AG08395 (cell line): Measurements from ENCODE around the gene SHPK.

ENCODE experiments used
- DNase-seq: peaks from one replicate; pipeline ENCODE4 v3.0.0; 2012; ENCODE audit warnings: mixed read lengths, low spot score

The SHPK gene

DNA sequence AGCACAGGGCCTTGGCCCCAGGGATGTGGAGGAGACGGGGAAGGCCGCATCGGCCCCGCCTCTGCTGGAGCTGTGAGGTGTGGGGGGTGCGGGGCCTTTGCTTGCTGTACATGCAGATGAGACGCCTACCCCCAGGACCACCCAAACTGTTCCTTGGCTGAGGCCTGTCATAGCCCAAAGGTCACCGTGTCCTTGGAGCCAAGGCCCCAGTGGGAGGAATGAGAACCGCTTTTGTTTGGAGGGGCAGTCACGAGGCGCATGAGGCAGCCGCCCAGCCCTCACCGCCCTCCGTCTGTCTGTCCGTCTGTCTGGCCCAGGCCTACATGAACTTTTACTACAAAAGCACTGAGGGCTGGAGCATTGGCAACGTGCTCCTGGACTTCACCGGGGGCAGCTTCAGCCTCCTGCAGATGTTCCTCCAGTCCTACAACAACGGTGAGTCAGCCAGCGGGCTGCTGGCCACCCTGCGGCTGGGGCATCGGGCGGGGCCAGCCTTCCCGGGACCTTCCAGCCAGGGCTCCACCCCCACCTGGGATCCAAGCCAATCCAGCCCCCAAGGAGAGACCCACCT, 23.6 kb upstream of the SHPK start:
- DNase-seq = peak; percentile 95

DNA sequence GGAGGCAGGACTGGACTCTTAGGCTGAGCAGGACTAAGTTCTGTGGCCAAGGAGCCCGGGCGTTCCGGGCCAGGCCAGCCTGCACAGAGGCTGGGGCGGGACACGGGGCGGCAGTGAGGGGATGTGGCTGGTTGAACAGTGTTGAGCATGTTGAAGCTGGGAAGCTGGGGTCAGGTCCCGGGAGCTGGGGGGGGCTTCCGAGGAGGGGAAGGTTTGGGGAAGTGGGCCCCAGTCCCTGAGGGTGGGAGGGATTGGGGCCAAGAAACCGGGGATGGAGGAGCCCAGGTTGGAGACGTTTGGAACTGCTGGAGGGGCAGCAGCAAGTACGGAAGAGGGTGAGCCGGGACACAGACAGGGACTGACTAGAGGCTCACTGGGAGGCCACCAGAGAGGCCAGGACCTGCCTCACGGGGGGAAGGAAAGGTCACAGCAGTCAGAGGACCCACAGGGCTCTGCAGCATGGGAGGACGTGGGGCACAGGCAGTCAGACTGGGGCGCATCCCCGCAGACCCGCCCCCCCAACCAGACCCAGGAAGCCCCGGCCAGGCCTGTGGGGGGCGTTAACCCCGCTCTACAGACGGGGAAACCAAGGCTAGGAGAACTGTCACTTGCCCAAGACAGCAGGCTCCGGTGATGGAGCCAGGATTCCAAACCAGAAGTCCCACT, 22.9 kb upstream of the SHPK start:
- DNase-seq = no peak

DNA sequence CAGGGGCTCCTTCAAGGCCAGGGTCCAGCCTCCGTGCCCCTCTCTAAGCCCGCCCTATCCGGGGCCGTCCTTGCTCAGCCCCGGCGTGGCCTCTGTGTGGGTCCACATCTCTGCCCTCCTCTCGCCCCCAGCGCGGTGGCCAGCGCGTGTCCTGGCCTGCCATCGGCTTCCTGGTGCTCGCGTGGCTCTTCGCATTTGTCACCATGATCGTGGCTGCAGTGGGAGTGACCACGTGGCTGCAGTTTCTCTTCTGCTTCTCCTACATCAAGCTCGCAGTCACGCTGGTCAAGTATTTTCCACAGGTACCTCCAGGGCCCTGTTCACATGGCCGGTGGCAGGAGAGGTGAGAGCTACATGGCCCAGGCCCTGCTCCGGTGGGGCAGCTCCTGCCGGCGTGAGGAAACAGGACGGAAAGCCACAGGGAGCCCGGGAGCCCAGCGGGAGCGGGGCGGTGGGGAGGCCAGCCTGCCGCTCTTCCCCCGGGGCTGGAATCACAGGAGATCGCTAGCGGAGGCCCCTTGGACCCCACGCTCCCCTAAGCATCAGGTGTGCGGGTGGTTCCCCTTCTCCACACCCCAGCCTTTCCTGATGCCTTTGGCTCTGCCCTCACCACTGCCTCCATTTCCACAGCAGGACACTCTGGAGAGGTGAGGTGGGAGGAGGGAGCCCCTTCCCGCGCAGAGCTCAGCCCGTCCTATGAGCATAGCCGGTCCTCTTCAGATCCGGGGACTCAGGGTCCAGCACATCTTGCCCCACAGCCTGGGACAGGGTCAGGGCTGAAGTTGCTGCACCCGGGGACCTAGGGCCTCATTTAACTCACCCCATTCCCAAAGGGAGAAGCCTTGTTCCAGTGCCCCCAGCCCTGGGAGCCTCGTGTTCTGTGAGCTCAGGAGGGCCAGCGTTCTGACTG, 22.1 kb upstream of the SHPK start:
- DNase-seq = no peak

DNA sequence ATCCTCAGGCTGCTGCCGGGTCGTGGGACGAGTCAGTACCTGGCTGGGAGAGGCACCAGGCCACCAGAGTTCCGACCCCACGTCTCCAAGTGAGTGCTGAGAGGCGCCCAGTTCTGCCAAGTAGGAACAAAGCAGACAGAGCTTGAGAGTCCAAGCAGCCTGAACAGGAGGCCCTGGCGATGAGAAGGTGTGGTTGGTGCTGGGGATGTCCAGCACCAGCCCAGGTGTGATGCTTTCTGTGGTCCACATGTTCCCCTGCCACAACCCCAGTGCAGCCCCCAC, 21.5 kb upstream of the SHPK start:
- no peak for DNase-seq

DNA sequence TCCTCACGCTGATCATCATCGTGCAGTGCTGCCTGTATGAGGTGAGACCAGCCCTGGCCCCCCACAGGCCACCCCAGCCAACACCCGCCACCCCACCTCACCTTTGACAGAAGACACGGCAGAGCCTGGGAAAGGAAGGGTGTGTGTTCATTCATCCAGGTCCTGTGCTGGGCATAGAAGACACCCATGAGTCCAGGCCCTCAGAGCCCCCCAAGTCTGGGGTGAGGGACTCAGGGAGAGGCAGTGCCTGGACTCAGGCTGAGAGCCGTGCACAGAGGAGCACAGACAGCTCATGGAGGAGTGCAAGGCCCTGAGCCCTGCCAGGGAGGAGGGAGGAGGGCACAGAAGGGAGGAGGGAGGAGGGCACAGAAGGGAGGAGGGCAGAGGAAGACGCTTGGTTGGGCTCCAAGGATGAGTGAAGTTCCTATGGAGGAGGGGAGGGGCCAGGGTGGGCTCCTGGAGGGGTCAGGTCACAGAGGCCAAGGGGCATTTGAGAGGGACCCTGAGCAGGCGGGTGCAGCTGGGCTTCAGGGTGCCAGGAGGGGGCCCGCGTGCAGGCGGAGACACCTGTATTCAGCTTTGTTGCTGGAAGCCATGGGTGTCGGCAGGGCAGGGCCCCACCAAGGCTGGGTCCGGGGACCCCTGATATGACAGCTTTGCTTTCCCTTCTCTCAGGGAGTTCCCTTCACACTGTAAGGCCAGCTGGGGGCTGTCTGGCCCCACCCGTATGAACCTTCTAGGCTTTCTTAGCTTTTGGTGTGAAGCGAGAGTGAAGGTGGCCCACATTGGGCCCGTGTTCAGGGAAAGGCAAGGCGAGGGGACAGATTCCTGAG, 20.9 kb upstream of the SHPK start:
- DNase-seq = no peak

DNA sequence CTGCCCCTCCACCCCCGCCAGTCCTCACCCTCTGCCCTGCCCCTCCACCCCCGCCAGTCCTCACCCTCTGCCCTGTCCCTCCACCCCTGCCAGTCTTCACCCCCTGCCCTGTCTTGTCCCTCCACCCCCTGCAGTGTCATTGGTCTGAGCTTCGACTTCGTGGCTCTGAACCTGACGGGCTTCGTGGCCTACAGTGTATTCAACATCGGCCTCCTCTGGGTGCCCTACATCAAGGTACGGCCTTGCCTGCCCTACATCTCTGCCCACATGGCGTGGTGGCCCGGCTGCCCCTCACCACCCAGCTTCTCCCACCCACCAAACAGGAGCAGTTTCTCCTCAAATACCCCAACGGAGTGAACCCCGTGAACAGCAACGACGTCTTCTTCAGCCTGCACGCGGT, 20.3 kb upstream of the SHPK start:
- DNase-seq = no peak

DNA sequence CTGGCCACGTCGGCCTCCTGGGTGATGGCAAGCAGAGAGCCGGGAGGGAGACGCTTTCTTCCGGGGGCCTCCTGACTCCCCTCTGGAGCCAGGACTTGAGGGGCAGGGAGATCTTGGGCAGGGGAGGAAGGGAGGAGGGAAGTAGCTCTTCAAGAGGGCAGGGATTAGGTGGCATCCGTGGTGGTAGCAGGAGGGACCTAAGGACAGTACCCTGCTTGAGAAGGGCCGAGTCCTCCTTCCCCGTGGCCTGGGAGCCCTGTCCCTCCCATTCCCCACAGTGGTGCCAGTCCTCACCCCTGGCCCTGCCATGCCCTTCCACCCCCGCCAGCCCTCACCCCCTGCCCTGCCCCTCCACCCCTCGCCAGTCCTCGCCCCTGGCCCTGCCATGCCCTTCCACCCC, 19.7 kb upstream of the SHPK start:
- DNase-seq = no peak

DNA sequence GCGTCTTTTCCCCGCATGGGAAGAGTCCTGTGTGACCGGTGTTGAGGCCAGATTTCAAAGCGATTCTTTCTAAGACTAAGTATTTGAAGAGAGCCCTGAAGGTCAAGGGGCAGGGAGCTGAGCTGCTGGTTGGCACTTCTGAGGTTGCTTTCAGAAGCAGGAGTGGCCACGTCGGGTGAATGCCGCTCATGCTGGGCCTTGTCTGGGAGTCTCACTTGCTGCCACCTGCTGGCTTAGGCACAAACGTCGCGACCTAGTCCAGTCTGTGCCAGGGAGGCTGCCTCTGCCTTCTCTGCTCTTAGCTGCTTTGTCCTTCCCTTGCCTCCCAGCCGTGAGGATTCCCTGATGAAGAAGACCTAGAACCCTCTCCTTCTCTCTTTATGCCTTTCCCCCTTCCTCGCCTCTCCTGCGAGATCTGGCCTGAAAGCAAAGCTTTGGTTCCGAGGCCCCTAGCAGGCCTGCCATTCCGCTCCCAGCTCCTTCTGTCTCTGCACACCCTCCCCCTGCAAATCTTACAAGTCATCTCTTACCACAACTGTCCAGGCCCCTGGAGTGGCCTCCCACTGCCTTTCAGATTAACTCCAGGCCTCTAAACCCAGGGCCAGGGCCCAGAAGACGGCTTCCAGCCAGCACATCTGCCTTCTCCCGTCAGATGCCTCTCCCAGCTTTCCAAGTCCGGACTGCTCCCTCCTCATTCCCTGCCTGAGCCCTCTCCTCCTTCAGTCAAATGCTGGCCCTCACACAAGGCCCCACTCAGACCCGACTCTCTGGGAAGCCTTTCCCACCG, 11.9 kb upstream of the SHPK start:
- DNase-seq = peak; percentile 77

DNA sequence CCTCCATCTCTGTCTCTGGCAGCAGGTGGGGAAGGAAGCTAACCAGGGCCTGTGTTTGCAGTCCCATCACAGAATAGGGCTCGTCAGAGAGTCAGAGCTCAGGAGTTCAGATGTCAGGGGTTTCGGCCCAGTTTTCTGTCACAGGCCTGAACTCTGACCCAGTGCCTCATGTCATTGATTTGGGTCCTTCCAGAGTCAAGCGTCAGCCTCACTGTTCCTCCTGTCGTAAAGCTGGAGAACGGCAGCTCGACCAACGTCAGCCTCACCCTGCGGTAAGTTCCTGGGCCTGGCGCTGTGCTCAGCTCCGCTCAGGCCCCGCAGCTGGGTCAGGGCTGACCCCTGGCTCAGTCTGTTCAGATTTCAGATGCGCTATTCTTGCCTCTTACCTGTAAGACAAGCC, 11.2 kb upstream of the SHPK start:
- DNase-seq = no peak

DNA sequence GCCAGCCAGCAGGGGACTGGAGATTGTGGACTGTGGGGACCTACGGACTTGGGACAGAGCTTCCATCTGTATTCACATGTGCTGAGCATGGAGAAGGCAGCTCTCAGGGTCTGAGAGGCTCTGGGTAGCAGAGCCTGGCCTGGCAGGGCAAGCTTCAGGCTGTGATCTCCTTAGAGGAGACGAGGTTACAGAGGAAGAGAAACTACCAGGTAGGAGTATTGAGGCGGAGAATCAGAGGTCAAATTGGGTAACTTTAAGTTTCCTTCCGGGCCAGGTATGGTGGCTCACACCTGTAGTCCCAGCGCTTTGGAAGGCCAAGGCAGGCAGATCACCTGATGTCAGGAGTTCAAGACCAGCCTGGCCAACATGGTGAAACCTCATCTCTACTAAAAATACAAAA, 9.3 kb upstream of the SHPK start:
- DNase-seq = no peak

DNA sequence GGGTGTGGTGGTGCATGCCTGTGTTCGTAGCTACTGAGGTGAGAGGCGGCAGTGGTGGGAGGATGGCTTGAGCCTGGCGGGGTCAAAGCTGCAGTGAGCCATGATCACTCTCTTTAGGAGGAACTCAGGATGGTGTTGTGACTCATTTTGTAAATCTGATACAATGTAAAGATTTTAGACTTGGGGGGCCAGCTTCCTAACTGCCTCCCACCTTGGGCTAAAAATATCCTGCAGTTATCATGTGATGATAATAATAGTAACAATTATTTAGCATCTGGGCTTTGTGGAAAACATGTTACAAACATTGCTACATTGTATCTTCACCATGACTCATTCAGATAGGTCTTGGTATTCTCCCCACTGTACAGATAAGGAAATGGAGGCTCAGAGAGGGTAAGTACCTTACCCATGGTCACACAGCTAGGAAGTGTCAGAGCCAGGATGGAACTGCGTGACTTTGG, 7.9 kb upstream of the SHPK start:
- no peak for DNase-seq

DNA sequence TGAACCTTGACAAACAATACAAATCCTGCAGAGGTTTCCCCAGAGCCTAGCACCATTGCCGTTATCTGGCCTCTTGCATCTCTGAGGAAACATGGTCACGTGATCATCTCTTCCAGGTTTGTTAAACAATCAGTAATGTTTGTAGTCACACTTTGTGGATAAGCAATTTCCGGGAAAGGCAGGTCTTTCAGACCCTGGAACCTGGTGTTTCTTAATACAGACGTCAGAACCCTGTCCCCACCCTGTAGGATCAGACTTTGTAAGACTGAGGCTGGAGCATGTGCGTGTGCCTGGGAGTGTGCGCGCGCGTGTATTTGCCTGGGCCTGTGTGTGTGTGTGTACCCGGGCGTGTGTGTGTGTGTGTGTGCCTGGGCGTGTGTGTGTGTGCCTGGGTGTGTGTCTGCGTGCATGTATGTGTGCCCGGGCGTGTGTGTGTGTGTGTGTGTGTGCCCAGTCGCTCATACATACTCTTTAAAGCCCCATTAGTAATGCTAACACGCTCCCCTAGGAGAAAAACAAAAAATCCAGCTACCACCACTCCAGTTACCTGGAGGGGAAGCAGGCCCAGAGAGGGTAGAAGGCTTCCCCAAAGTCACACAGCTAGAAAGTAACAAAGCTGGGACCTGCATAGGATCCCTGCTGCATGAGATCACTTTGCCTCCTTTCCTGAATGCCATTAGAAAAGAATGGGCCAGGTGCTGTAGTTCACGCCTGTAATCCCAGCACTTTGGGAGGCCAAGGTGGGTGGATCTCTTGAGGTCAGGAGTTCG, 5.9 kb upstream of the SHPK start:
- DNase-seq = no peak

DNA sequence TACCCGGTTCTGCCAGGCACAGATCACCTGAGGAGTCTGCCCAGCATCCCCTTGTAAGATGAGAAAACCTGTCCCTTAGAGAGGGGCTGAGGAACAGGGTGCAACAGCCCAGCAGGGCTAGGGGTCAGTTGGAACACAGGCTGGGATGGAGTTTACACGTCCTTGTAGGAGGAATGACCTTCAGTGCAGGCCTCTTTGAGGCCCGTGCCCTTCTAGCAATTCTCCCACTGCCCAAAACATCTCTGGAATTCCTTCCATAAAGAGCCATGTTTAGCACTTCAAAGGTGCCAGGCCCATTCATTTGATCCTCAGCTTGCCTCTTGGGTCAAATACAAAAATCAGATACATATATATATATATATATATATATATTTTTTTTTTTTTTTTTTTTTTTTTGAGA, 5.0 kb upstream of the SHPK start:
- no peak for DNase-seq

DNA sequence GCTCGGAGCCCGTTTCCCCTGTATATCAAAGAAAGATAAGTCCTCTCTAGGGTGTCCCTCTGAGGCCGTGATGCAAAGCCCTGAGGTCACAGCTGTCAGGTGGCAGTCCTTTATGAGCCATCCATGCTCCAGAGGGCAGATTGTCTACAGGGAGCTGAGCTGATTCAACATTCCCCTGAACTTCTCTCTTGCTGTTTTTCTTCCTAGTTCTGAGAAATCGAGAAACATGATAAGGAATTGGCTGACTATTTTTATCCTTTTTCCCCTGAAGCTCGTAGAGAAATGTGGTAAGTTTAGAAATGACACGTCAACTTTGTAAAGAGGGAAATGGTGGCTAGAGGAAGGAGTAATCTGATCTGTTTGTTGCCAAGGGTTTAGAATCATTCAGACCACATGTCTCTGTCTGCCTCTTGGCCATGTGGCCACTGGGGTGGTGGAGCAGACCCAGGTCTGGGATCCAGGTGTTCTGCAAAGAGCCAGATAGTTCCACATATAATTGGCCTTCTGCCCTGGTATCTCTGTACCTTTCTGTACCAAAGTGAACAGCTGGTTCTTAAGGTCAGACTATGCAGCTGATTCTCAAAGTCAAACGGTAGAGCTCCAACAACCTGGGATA, 4.0 kb upstream of the SHPK start:
- DNase-seq = no peak

DNA sequence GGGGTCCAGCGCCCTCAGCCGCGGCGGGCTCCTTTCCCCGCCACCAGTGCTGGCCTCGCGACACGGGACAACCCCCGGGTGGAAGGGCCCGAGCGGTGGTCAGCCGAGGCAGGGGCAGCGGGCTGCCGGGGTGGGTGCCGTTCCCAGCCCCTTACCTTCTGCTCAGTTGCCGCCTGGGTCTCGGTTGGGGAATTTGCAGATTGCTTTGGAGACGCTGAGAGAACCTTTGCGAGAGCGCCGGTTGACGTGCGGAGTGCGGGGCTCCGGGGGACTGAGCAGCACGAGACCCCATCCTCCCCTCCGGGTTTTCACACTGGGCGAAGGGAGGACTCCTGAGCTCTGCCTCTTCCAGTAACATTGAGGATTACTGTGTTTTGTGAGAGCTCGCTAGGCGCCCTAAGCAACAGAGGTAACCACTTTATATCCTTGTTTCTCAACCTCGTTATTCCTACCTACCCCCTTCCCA, 891 bp upstream of the SHPK start:
- DNase-seq = peak; percentile 21

DNA sequence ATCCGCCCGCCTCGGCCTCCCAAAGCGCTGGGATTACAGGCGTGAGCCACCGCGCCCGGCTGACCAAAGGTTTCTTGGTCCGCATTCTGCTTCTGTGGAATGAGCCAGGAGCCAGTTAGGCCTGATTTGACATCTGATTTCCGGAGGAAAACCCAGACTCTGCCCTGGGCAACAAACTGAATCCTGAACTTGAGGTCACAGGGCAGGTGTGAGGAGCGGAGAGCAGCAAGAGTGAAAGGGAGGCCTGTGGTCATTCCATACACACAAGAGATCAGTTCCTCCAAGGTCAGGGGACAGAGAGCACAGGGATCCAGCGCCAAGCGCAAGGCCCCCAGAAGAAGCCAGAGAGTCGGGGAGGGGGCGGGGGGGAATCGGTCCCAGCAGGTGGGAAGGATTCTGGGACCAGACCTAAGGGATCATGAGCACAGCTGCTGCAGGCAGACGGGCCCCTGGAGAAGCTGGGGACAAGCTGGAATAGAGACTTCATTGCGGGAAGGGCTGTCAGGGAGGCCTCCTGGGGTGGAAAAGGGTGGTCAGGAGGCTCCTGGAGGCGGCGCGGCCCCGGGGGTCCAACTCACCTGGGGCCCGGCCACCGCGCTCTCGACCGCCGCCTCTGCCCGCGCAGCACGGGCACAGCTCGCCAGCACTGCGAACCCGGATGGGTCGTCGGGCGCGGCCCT, 436 bp downstream of the SHPK start:
- DNase-seq = no peak

DNA sequence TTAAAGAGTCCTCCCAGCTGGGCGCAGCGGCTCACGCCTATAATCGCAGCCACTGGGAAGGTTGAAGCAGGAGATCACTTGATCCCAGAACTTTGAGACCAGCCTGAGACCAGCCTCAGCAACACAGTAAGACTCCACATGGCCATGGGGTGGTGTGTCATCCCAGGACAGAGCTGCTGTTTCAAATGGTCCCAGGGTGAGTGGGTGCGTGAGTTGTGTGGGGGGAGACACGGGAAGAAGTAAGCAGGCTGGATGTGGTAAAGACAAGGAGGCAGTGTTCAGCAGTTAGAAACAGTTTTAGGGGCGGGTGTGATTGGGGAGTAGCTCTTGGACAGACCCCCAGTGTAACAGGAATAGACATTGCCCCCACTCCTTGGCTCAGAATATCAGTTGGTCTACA, 3.8 kb downstream of the SHPK start:
- DNase-seq = no peak

DNA sequence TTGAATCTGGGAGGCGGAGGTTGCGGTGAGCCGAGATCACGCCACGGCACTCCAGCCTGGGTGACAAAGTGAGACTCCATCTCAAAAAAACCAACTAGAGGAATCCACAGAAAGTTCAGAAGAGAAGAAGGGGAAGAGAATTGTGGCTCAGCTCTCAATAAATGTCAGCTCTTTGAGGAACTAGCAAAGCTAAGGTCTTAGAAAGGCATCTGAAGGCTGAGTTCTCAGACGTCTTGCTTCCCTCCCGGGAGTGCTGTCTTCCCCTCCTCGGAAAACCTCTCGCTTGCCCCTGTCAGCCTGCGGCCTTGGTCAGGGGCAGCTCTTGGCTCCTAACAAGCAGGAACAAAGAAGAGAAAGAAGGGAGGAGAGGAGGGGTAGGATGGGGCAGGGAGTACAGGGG, 5.3 kb downstream of the SHPK start:
- DNase-seq = no peak

DNA sequence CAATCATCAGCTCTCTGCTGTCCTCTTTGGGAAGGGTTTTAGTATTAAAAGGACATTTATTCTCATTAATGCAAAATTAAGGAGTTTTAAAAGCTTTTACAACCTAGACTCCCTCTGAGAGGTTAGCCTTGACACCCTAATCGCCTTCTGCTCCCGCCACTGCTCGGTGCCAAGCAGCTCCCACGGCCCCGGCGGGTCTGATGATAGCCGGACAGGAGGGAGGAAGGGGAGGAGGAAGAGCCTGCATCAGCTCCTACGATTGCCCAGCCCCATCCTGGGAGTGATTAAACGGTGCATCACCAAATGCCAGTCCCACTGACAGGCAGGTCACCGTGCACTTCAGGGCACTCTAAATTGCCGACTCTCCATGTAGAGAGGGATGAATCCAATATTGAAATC, 8.3 kb downstream of the SHPK start:
- no peak for DNase-seq
